Osteocyte (in vitro differentiated cells): ENCODE results near the gene ZNF678. TPM values are rescaled to one million over a fixed set of nuclear protein-coding genes. Genes with fewer than 3 reads are reported as not detected.
"Not testable (repeated sequence)": the region's sequence is repeated elsewhere in the genome, so short reads cannot be mapped to it uniquely, and the experiment has no call there.

Experiments
- DNase-seq: peaks from one replicate; pipeline ENCODE4 v3.0.0; 2021; ENCODE audit warnings: mixed read lengths; ENCODE audit not compliant: unreplicated experiment; ENCODE audit errors: extremely low spot score
- H3K27ac Mint-ChIP-seq: one replicate; pipeline ENCODE4 v1.8.0; 2021; ENCODE audit warnings: mild to moderate bottlenecking, mixed read lengths; ENCODE audit not compliant: unreplicated experiment
- H3K27me3 Mint-ChIP-seq: one replicate; pipeline ENCODE4 v1.8.0; 2021; ENCODE audit warnings: mixed read lengths; ENCODE audit not compliant: unreplicated experiment
- H3K36me3 Mint-ChIP-seq: one replicate; pipeline ENCODE4 v1.8.0; 2021; ENCODE audit warnings: mixed read lengths; ENCODE audit not compliant: unreplicated experiment
- H3K4me1 Mint-ChIP-seq: one replicate; pipeline ENCODE4 v1.8.0; 2021; ENCODE audit warnings: mixed read lengths; ENCODE audit not compliant: unreplicated experiment
- H3K4me3 Mint-ChIP-seq: one replicate; pipeline ENCODE4 v1.8.0; 2021; ENCODE audit warnings: mild to moderate bottlenecking, moderate library complexity, mixed read lengths; ENCODE audit not compliant: unreplicated experiment
- H3K9me3 Mint-ChIP-seq: one replicate; pipeline ENCODE4 v1.8.0; 2021; ENCODE audit warnings: mixed read lengths; ENCODE audit not compliant: unreplicated experiment
- total RNA-seq: library from RNA; stranded (reverse); gene quantifications from 2 replicates; pipeline ENCODE4 v1.2.1, GENCODE V29; 2021
- TF ChIP-seq, protein P1 (sequence below): fragments of 200-600 bp; sonication (generic); IDR thresholded peaks from 2 replicates; pipeline ENCODE4 v1.5.0; 2021; ENCODE audit warnings: antibody characterized with exemption, mild to moderate bottlenecking, moderate library complexity

Gene ZNF678
- total RNA-seq, 1 donor from 2014 or later: 6.9 TPM

GRCh38 chr1:227583354-227583753 lies 20.0 kb downstream of the ZNF678 start:
- peaks cover 2% of the 10 kb centered on the region for H3K4me1 Mint-ChIP-seq
- peaks cover 21% of the 10 kb centered on the region for H3K9me3 Mint-ChIP-seq
- H3K27me3 Mint-ChIP-seq: no peaks in the 10 kb centered on the region
- no peak overlapping the region for H3K4me3 Mint-ChIP-seq
- TF ChIP-seq, protein P1, sequence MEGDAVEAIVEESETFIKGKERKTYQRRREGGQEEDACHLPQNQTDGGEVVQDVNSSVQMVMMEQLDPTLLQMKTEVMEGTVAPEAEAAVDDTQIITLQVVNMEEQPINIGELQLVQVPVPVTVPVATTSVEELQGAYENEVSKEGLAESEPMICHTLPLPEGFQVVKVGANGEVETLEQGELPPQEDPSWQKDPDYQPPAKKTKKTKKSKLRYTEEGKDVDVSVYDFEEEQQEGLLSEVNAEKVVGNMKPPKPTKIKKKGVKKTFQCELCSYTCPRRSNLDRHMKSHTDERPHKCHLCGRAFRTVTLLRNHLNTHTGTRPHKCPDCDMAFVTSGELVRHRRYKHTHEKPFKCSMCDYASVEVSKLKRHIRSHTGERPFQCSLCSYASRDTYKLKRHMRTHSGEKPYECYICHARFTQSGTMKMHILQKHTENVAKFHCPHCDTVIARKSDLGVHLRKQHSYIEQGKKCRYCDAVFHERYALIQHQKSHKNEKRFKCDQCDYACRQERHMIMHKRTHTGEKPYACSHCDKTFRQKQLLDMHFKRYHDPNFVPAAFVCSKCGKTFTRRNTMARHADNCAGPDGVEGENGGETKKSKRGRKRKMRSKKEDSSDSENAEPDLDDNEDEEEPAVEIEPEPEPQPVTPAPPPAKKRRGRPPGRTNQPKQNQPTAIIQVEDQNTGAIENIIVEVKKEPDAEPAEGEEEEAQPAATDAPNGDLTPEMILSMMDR: no peak
- no peak overlapping the region for H3K27ac Mint-ChIP-seq
- peaks cover 12% of the 10 kb centered on the region for H3K36me3 Mint-ChIP-seq
- no peak for DNase-seq

- H3K27ac Mint-ChIP-seq: no peak overlapping the region
- TF ChIP-seq, protein P1: no peak
- peaks cover 2% of the 10 kb centered on the region for H3K4me1 Mint-ChIP-seq
- no peak for DNase-seq
- H3K27me3 Mint-ChIP-seq: no peaks in the 10 kb centered on the region
- H3K4me3 Mint-ChIP-seq: no peak overlapping the region
- H3K36me3 Mint-ChIP-seq: peaks cover 23% of the 10 kb centered on the region
- peaks cover 34% of the 10 kb centered on the region for H3K9me3 Mint-ChIP-seq
Measured at GRCh38 chr1:227586733-227587132, 23.4 kb downstream of the ZNF678 start.

DNA sequence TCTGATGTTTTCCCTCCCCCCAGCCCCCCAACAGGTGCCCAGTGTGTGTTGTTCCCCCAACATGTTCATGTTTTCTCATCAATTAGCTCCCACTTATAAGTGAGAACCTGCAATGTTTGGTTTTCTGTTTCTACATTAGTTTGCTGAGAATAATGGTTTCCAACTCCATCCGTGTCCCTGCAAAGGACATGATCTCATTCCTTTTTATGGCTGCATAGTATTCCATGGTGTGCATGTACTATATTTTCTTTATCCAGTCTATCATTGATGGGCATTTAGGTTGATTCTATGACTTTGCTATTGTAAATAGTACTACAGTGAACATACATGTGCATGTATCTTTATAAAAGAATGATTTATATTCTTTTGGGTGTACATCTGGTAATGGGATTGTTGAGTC lies 24.6 kb downstream of the ZNF678 start:
- Mint-ChIP-seq H3K27ac (no peak overlapping the region), H3K9me3 (peaks cover 30% of the 10 kb centered on the region), H3K4me3 (no peak overlapping the region), H3K27me3 (no peaks in the 10 kb centered on the region), H3K4me1 (peaks cover 2% of the 10 kb centered on the region), H3K36me3 (peaks cover 25% of the 10 kb centered on the region)
- DNase-seq: no peak
- TF ChIP-seq, protein P1: no peak

DNA sequence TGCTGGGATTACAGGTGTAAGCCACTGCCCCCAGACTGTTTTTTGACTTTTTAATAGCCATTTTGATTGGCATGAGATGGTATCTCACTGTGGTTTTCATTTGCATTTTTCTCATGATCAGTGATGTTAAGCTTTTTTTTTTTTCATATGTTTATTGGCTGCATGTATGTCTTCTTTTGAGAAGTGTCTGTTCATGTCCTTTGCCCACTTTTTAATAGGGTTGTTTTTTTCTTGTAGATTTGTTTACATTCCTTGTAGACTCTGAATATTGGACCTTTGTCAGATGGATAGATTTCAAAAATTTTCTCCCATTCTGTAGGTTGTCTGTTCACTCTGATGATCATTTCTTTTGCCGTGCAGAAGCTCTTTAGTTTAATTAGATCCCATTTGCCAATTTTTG lies 25.4 kb downstream of the ZNF678 start:
- DNase-seq, H3K4me3 Mint-ChIP-seq, H3K27ac Mint-ChIP-seq, H3K4me1 Mint-ChIP-seq, H3K27me3 Mint-ChIP-seq: not testable (repeated sequence)
- Mint-ChIP-seq H3K9me3 (peaks cover 30% of the 10 kb centered on the region), H3K36me3 (peaks cover 25% of the 10 kb centered on the region)

DNA sequence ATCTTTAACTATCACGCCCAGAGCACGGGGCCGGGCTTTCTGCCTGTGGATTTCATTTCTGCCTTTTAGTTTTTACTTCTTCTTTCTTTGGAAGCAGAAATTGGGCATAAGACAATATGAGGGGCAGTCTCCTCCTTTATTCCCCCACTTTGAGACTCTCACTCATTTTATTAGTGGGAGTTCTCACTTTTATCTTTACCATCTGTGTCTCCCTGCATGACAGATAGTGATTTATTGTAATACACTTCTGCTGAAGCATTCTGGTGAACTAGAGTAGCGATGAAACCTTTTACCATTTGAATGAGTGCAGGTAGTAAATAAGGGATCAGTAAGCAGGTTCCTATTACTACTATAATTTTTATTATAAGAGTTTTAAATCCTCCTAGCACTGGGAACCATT lies 26.4 kb downstream of the ZNF678 start:
- H3K4me3 Mint-ChIP-seq, H3K27ac Mint-ChIP-seq: not testable (repeated sequence)
- peaks cover 26% of the 10 kb centered on the region for H3K9me3 Mint-ChIP-seq

DNA sequence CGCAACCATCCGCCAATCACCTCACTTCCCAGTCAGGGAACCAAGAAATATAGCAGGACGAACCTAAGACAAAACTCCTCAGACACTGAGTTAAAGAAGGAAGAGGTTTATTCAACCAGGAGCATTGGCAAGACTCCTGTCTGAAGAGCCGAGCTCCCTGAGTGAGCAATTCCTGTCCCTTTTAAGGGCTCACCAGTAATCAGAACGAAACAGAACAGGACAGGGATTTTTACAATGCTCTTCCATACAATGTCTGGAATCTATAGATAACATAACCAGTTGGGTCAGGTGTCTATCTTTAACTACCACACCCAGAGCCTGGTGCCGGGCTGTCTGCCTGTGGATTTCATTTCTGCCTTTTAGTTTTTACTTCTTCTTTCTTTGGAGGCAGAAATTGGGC lies 32.9 kb downstream of the ZNF678 start:
- H3K36me3 Mint-ChIP-seq: peaks cover 26% of the 10 kb centered on the region
- H3K4me3 Mint-ChIP-seq, H3K27ac Mint-ChIP-seq, H3K4me1 Mint-ChIP-seq, H3K27me3 Mint-ChIP-seq, DNase-seq: not testable (repeated sequence)
- H3K9me3 Mint-ChIP-seq: peaks cover 26% of the 10 kb centered on the region

More for the DNA sequence above, 26.4 kb downstream of the ZNF678 start:
- H3K27me3 Mint-ChIP-seq, H3K4me1 Mint-ChIP-seq, DNase-seq: not testable (repeated sequence)
- H3K36me3 Mint-ChIP-seq: peaks cover 24% of the 10 kb centered on the region

GRCh38 chr1:227603327-227603726 lies 40.0 kb downstream of the ZNF678 start:
- Mint-ChIP-seq H3K4me1 (peaks cover 2% of the 10 kb centered on the region), H3K36me3 (peaks cover 20% of the 10 kb centered on the region), H3K27me3 (no peaks in the 10 kb centered on the region), H3K9me3 (peaks cover 28% of the 10 kb centered on the region), H3K27ac (no peak overlapping the region), H3K4me3 (no peak overlapping the region)
- no peak for DNase-seq
- TF ChIP-seq, protein P1: no peak
